Muscle of leg (tissue), 11 donors: ENCODE measurements around the gene DOCK8. TPM values are rescaled to one million over a fixed set of nuclear protein-coding genes. Genes with fewer than 3 reads are reported as not detected.
A peak's percentile ranks its signal among the peaks of the same experiment; 100 is the strongest.

Experiments
- DNase-seq: peaks from one replicate; pipeline ENCODE4 v3.0.0; 2013
- H3K27ac ChIP-seq: one replicate; pipeline ENCODE4 v1.5.1; 2013; ENCODE audit warnings: mild to moderate bottlenecking, low read length, control low read depth
- H3K27me3 ChIP-seq: one replicate; pipeline ENCODE4 v1.6.1; 2013; ENCODE audit warnings: low read length; ENCODE audit not compliant: control insufficient read depth, insufficient read depth
- H3K36me3 ChIP-seq: one replicate; pipeline ENCODE4 v1.6.1; 2013; ENCODE audit warnings: low read length; ENCODE audit not compliant: control insufficient read depth, insufficient read depth
- H3K4me1 ChIP-seq: one replicate; pipeline ENCODE4 v1.6.1; 2013; ENCODE audit warnings: low read length; ENCODE audit not compliant: control insufficient read depth, insufficient read depth
- H3K4me3 ChIP-seq: one replicate; pipeline ENCODE4 v1.5.1; 2013; ENCODE audit warnings: low read length, control low read depth
- H3K9me3 ChIP-seq: replicated peaks from 2 replicates; pipeline ENCODE4 v1.6.1; 2013; ENCODE audit warnings: low read depth, low read length; ENCODE audit not compliant: control insufficient read depth
- WGBS: methylation state at CpG from one replicate; pipeline ENCODE4 v1.1.5; 2013; ENCODE audit warnings: missing lambda C conversion rate; ENCODE audit not compliant: insufficient coverage; 5-methylcytosine and 5-hydroxymethylcytosine counted together
- polyA plus RNA-seq, 8 donors: library from polyadenylated mRNA; unstranded; fragments of 120-200 nt; gene quantifications; one replicate each; pipeline versions ENCODE4 v1.2.1 to v1.2.3, GENCODE V29; 2013; ENCODE audit warnings: inconsistent platforms in 1 of 8, low replicate concordance in 1 of 8; ENCODE audit not compliant: insufficient read length in 8 of 8, insufficient read depth in 1 of 8
- total RNA-seq: library from RNA; stranded (reverse); fragments of 120-200 nt; gene quantifications from one replicate; pipeline ENCODE4 v1.2.4, GENCODE V29; 2013

The DOCK8 gene
- total and polyA plus RNA-seq, 9 donors = 3.2 to 8.4 (median 5.7) TPM

DNA sequence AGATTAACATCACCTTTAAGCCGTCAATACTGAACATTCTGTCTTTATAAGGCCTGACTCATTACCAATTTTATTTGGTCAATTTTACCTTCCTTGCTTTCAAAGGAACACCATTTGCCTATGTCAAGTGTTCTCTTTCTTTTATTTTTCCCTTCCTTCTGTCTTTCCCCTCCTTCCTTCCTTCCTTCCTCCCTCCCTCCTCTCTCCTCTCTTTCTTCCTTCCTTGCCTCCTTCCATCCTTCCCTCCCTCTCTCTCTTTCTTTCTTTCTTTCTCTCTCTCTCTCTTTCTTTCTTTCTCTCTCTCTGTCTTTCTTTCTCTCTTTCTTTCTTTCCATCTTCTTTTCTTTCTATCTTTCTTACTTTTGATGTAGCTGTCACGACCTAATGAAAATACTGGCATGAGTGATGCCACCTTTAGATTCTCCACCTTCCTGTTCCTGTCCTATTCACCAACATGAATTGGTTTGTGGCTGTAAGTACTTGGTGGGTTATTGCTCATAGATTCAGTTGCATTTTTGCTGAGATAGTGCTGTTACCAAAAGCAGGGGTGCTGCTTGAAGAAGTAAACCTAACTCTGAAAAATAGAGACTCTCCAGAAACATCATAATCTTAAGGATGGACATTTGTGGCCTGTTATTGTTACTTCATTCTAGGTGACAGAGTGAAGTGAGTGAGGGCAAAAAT lies 33.8 kb downstream of the DOCK8 start:
- no peaks in the 10 kb centered on the region for H3K36me3 ChIP-seq
- no peaks in the 10 kb centered on the region for H3K4me1 ChIP-seq
- DNase-seq = no peak
- no peak overlapping the region for H3K27ac ChIP-seq
- WGBS = 83% methylated on average over 1 of the region's 2 CpGs
- H3K4me3 ChIP-seq = no peak overlapping the region
- H3K9me3 ChIP-seq = no peaks in the 10 kb centered on the region
- H3K27me3 ChIP-seq = no peaks in the 10 kb centered on the region

DNA sequence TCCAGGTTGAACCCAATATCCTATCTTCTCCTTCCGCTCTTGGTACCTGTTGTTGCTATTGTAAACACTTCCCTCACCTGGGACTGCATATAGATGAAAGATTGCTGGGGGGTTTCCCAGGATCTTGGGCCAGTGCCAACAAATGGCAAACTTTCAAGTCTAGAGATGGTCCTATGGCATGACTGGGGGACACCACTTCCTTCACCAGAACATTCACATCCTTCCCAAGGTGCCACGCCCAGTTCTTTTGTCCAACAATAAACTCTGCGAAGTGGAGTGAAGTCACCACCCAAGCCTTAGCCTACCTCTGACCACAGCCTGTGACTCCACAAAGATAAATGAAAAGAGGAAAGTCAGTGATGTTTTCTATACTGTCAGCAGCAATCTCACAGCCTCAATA lies 34.4 kb downstream of the DOCK8 start:
- WGBS = no CpG with 5 or more reads among the region's 3 CpGs
- H3K9me3 ChIP-seq = no peaks in the 10 kb centered on the region
- no peak overlapping the region for H3K27ac ChIP-seq
- DNase-seq = no peak
- no peaks in the 10 kb centered on the region for H3K4me1 ChIP-seq
- H3K4me3 ChIP-seq = no peak overlapping the region
- H3K27me3 ChIP-seq = no peaks in the 10 kb centered on the region
- no peaks in the 10 kb centered on the region for H3K36me3 ChIP-seq

DNA sequence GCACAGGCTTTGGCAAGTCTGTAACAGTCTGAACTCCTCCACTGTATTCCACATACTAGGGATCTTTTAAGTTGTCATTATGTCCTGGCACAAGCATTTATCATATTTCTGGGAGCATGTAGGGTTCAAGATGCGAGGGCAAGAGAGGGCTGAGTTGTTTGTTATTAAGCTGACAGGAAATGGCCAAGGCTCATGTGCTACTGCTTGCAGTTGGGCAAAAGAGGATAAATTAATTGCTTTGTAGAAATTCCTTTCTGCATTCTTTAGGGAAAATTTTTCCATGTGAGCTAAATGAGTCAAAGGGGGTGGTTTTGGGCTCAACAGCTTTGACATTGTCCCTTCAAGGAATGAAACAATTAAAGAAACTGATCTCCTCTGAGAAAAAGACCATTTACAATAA lies 35.4 kb downstream of the DOCK8 start:
- Histone ChIP-seq H3K4me1 (no peaks in the 10 kb centered on the region), H3K4me3 (no peak overlapping the region), H3K27ac (no peak overlapping the region), H3K27me3 (no peaks in the 10 kb centered on the region), H3K36me3 (no peaks in the 10 kb centered on the region), H3K9me3 (no peaks in the 10 kb centered on the region)
- 80% methylated on average over 1 of the region's 1 CpG for WGBS
- no peak for DNase-seq

DNA sequence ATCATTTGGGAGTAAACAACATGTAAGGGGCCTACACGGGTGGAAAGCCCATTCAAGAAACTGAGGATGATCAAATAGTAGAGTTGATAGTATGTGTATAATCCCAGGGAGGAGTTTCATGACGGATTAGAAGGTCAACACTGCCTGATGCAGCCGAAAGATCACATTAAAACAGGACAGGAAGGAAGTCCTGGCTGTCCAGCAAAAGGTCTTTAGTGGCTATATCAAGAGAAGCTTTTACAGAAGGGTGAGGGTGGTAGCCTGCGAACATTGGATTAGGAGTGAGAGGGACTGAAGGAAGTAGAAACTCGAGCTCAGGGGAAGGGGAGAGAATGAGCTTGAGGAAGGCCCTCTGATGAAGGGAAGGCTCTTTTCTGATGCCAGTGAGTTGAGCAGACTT lies 36.0 kb downstream of the DOCK8 start:
- no peak overlapping the region for H3K27ac ChIP-seq
- no peak for DNase-seq

DNA sequence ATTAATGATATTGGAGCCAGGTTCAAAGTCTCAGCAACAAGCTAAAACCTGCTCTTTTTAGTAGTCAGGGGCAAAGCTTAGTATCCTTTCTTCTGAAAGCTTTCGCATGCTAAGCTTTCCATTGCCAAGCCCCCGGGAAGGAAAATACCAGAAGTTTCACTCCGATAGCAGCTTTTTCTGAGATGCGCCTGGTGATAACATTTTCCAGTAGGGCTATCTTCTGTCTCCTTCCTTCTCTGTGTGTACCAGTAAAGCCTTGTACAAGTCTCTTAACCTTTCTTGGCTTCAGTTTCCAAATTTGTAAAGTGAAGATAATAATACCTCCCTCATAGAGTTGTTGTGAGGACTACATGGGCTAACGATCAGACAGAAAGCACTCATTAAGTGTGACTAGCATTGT lies 36.7 kb downstream of the DOCK8 start:
- Histone ChIP-seq H3K27ac (no peak overlapping the region), H3K4me3 (no peak overlapping the region), H3K27me3 (no peaks in the 10 kb centered on the region), H3K36me3 (no peaks in the 10 kb centered on the region), H3K9me3 (no peaks in the 10 kb centered on the region), H3K4me1 (no peaks in the 10 kb centered on the region)
- no peak for DNase-seq
- 68% methylated on average over 3 of the region's 5 CpGs for WGBS

More for the DNA sequence above, 36.0 kb downstream of the DOCK8 start:
- Histone ChIP-seq H3K36me3 (no peaks in the 10 kb centered on the region), H3K27me3 (no peaks in the 10 kb centered on the region), H3K9me3 (no peaks in the 10 kb centered on the region), H3K4me3 (no peak overlapping the region), H3K4me1 (no peaks in the 10 kb centered on the region)
- 41% methylated on average over 5 of the region's 5 CpGs for WGBS

DNA sequence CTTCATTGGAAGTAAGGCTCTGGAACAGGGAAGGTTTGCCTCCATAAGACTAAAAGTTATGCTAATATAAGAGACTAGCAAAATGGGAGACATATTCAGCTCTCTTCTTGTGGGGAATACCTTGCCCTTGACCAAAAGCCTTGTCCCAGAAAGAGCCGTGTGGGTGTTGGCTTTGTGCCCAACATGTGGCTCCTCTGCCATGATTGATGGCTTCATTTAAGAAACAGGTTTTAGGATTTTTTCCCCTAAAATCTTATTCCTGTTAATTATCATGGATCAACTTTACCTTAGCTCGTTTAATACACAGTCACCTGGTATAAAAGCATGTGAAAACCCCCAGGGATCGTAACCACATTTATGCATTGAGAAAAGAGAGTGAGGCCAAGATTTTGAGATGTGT lies 38.9 kb downstream of the DOCK8 start:
- Histone ChIP-seq H3K27me3 (no peaks in the 10 kb centered on the region), H3K27ac (no peak overlapping the region), H3K9me3 (no peaks in the 10 kb centered on the region), H3K36me3 (no peaks in the 10 kb centered on the region), H3K4me3 (no peak overlapping the region), H3K4me1 (no peaks in the 10 kb centered on the region)
- DNase-seq = no peak
- no CpG with 5 or more reads among the region's 3 CpGs for WGBS

DNA sequence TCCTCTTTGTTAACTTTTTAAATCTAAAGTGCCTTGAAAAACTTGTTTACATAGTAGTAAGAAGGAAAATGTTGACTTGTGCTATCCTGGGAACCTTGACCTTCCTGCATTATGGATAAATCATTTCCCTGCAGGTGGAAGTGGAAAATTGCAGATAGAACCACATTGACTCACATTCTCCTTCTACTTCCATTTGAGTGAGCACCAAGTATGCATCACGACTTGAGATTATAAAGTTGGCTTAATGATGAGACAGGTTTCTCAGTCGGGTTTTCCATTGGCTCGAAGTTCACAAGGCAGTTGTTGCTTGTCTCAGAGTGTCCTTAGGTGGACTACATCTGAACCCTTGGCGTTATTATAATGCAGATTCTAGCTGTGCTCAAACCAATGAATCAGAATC lies 39.9 kb downstream of the DOCK8 start:
- 80% methylated on average over 3 of the region's 4 CpGs for WGBS
- H3K9me3 ChIP-seq = no peaks in the 10 kb centered on the region

DNA sequence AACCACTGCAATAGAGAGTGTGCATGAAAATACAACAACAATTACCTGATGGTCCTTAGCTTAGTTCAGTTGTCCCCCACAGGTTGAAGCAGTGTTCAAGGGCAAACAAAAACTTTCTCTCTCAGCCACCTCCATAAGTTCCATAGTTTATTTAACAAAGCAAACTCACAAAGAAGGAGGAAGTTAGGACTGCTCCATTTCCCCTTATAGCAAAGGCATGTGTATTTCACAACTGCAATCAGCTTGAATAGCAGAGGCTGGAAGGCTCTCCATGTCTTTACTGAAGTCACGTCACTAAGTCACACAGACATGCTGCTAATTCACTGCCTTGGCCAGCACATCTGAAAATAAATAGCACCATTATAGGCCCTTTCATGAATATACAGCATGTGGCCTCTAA lies 43.3 kb downstream of the DOCK8 start:
- Histone ChIP-seq H3K36me3 (no peaks in the 10 kb centered on the region), H3K27me3 (no peaks in the 10 kb centered on the region), H3K4me1 (no peaks in the 10 kb centered on the region), H3K9me3 (no peaks in the 10 kb centered on the region), H3K4me3 (no peak overlapping the region), H3K27ac (no peak overlapping the region)
- DNase-seq = peak; percentile 52
- WGBS = no CpG with 5 or more reads among the region's 1 CpG

More for the DNA sequence above, 39.9 kb downstream of the DOCK8 start:
- H3K27me3 ChIP-seq = no peaks in the 10 kb centered on the region
- no peak overlapping the region for H3K4me3 ChIP-seq
- H3K4me1 ChIP-seq = no peaks in the 10 kb centered on the region
- no peaks in the 10 kb centered on the region for H3K36me3 ChIP-seq
- DNase-seq = no peak
- no peak overlapping the region for H3K27ac ChIP-seq

DNA sequence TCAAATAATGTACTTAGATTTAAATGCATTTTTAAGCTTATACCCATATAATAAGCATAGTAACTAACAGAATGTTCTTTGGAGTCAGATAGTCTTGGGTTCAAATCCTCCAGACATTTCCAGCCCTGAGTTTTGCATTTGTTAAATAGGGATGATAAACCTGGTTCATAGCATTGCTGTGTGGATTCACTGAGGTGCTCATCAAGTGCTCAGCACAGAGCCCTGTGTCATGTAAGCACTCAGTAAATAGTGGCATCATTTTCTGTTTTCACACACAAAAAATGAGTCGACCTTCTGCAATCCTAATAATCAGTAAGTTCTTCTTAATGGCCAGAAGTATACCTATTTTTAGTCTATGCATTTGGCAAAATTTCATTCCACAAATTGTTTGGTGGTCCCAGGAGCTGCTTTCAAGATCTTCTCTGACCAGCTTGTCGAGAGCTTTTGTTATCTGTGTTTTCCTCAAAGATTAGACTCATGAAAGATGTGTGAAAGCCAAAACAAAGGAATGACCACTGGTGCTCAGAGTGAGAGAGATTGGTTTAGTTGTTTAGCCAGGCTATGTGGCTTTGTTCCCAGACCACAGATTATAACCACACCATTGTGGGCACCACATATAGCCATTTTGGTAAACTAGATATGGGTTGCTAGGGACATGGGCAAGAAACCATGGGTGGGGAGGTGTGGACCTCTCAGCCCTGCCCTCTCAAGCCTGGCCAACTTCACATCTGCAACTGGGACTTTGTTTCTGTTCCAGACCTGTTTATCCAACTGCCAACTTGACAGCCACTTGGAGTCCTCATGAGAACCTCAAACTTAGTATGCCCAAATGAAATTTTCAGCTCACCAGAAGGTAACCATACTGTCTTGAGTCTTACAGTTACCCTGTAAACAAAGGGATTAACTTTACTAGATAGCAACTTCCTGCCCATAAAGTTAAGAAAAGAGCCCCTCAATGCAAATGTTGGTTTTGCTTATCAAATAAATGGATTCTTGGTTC lies 45.0 kb downstream of the DOCK8 start:
- Histone ChIP-seq H3K27ac (no peak overlapping the region), H3K27me3 (no peaks in the 10 kb centered on the region), H3K9me3 (no peaks in the 10 kb centered on the region), H3K4me1 (no peaks in the 10 kb centered on the region), H3K36me3 (no peaks in the 10 kb centered on the region), H3K4me3 (no peak overlapping the region)
- no peak for DNase-seq
- 60% methylated on average over 1 of the region's 2 CpGs for WGBS

DNA sequence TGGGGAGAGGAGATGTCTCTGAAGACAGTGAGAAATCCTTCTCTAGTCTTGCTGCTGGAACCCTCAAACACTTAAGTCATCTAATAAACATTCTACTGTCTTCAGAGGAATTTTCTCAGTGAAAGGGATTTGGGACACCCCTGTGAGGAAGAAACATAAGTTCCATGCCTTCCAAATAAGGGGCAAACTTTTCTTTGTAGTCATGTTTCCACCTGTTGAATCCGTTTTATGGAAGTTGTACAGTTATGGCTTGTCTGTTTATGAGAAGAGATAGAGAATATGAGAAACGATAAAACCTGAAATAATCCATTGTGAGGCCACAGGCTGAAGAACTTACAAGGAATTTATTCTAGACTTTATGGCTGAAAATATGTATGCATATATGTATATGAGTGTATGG lies 49.6 kb downstream of the DOCK8 start:
- H3K9me3 ChIP-seq = no peaks in the 10 kb centered on the region
- WGBS = no CpG with 5 or more reads among the region's 2 CpGs
- H3K27me3 ChIP-seq = no peaks in the 10 kb centered on the region
- no peak for DNase-seq
- no peak overlapping the region for H3K27ac ChIP-seq
- no peaks in the 10 kb centered on the region for H3K4me1 ChIP-seq
- H3K4me3 ChIP-seq = no peak overlapping the region
- no peaks in the 10 kb centered on the region for H3K36me3 ChIP-seq
